ENCODE data around the gene SCAF4. TPM values are rescaled to one million over a fixed set of nuclear protein-coding genes. Genes with fewer than 3 reads are reported as not detected.
A peak's percentile ranks its signal among the peaks of the same experiment; 100 is the strongest.

Gene SCAF4
- total and polyA plus RNA-seq, 9 of the 15 experiments (the other 6 are each of a cell fraction or from before 2014, with no cell fraction given), result 2.3 to 55.7 (median 17.2) TPM

GRCh38 chr21:31659536-31660258, 72.2 kb downstream of the SCAF4 start, which contains the start of gene SOD1 (continued):
- TF ChIP-seq AFF4 (CRISPR knock-in tag; IDR thresholded peaks at IDR 0.05) (peak; percentile 73; the same call in 1 of the 2 replicates), NFXL1 (CRISPR knock-in tag; IDR thresholded peaks at IDR 0.05) (no peak), FOS (IDR thresholded peaks at IDR 0.05; ENCODE audit: extremely low read depth, insufficient read length) (peak; percentile 39), ILK (tag; IDR thresholded peaks at IDR 0.05; ENCODE audit: borderline replicate concordance, low read depth) (no peak), MCM7 (IDR thresholded peaks at IDR 0.05) (no peak), CGGBP1 (CRISPR knock-in tag; IDR thresholded peaks at IDR 0.05) (no peak), ZSCAN32 (CRISPR knock-in tag; IDR thresholded peaks at IDR 0.05) (no peak), POLR2G (IDR thresholded peaks at IDR 0.05; ENCODE audit: low read depth, low read length) (peak; percentile 100), E2F1 (CRISPR knock-in tag; IDR thresholded peaks at IDR 0.05) (peak; percentile 83; the same call in 1 of the 2 replicates), MTA3 (IDR thresholded peaks at IDR 0.05; ENCODE audit: borderline replicate concordance) (peak; percentile 98), MXI1 (IDR thresholded peaks at IDR 0.05; ENCODE audit: low read depth, low read length) (no peak), MECOM (CRISPR knock-in tag; IDR thresholded peaks at IDR 0.05) (no peak), ZNF75A (CRISPR knock-in tag; IDR thresholded peaks at IDR 0.05) (no peak), BRF2 (IDR thresholded peaks at IDR 0.05; ENCODE audit: borderline replicate concordance, insufficient read depth, insufficient read length) (no peak), SLC30A9 (CRISPR knock-in tag; IDR thresholded peaks at IDR 0.05) (no peak), ZNF668 (CRISPR knock-in tag; IDR thresholded peaks at IDR 0.05) (peak; percentile 25; the same call in 1 of the 2 replicates), ETS2 (tag; IDR thresholded peaks at IDR 0.05; ENCODE audit: borderline replicate concordance, poor library complexity, severe bottlenecking) (no peak), DDX20 (tag; IDR thresholded peaks at IDR 0.05; ENCODE audit: low read depth) (no peak), HNRNPK (IDR thresholded peaks at IDR 0.05; ENCODE audit: low read depth, low read length, poor library complexity, severe bottlenecking) (no peak), ZNF79 (CRISPR knock-in tag; IDR thresholded peaks at IDR 0.05; ENCODE audit: low read depth) (no peak), BRCA1 (IDR thresholded peaks at IDR 0.05) (no peak), BRCA1 (CRISPR knock-in tag; IDR thresholded peaks at IDR 0.05) (no peak)

All from K562 (cell line).